Activated CD4-positive, alpha-beta T cell treated with anti-CD3 and anti-CD28 coated beads, Interleukin-2, amount 10 ng/mL, durations not matched to agents 24 days and 14 days (primary cell): Measurements from ENCODE around the gene ARRDC5. TPM values are rescaled to one million over a fixed set of nuclear protein-coding genes. Genes with fewer than 3 reads are reported as not detected.

Experiments
- DNase-seq: peaks from one replicate; pipeline ENCODE4 v3.0.0; 2022
- H3K27ac Mint-ChIP-seq: one replicate; pipeline ENCODE4 v1.8.0; 2022; ENCODE audit warnings: mild to moderate bottlenecking, mixed read lengths
- H3K27me3 Mint-ChIP-seq: one replicate; pipeline ENCODE4 v1.8.0; 2022; ENCODE audit warnings: mixed read lengths
- H3K36me3 Mint-ChIP-seq: one replicate; pipeline ENCODE4 v1.8.0; 2022; ENCODE audit warnings: low read depth, mild to moderate bottlenecking, mixed read lengths
- H3K4me1 Mint-ChIP-seq: one replicate; pipeline ENCODE4 v1.8.0; 2021; ENCODE audit warnings: mixed read lengths
- H3K4me3 Mint-ChIP-seq: one replicate; pipeline ENCODE4 v1.8.0; 2022; ENCODE audit warnings: mild to moderate bottlenecking, moderate library complexity, mixed read lengths
- H3K9me3 Mint-ChIP-seq: one replicate; pipeline ENCODE4 v1.8.0; 2021; ENCODE audit warnings: mixed read lengths
- intact Hi-C: fragments of 100-400 bp; cut with micrococcal nuclease; formaldehyde crosslinking; loops from one replicate; pipeline ENCODE4 v1.15.1; 2023
- total RNA-seq: library from RNA; stranded (reverse); gene quantifications from 2 replicates; pipeline ENCODE4 v1.2.3, GENCODE V29; 2022

ARRDC5 gene
- total RNA-seq, 1 donor from 2014 or later: 0.28 TPM

DNA sequence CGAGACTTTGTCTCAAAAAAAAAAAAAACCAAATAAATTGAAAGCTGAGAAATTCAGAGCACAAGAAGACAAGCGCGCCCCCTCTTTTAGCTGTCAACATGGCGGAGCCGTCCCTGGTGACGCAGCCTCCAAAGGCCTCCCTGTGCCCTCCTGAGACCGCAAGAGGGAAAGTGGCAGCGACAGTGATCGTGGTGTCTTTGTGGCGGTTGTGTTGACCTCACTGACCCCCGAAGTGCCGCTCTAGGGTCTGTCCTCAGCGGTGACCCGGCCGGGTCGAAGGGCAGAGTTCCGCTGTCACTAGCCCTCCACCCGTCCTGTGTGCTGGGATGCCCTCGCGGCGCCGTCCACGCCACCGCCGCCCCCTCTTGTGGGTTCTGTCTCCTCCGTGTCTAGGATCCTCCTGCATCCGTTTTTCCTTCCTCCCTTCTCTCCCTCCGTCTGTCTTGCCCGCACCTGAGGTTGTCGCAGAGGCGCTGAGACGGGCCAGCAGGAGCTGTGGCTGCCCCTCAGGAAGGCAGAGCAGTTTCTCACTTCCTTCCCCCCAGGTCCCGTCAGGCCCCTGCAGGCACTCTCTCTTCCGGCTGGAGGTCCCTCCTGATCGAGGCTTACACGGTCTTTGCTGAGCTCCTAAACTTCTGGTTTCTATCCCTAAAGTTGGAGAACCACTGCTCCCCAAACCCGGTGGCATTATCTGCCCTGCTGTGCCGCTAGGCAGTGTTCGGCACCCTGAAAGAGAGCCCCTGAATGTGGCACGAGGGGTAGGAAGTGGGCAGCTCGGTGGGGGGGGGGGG, 13.8 kb upstream of the ARRDC5 start:
- Mint-ChIP-seq H3K4me1 (peaks cover 50% of the 10 kb centered on the region), H3K4me3 (peak overlapping the region; percentile 92), H3K9me3 (no peaks in the 10 kb centered on the region), H3K36me3 (peaks cover 68% of the 10 kb centered on the region), H3K27me3 (no peaks in the 10 kb centered on the region), H3K27ac (peak overlapping the region; percentile 93)
- intact Hi-C loops: no loop called here
- peak; percentile 79 for DNase-seq

DNA sequence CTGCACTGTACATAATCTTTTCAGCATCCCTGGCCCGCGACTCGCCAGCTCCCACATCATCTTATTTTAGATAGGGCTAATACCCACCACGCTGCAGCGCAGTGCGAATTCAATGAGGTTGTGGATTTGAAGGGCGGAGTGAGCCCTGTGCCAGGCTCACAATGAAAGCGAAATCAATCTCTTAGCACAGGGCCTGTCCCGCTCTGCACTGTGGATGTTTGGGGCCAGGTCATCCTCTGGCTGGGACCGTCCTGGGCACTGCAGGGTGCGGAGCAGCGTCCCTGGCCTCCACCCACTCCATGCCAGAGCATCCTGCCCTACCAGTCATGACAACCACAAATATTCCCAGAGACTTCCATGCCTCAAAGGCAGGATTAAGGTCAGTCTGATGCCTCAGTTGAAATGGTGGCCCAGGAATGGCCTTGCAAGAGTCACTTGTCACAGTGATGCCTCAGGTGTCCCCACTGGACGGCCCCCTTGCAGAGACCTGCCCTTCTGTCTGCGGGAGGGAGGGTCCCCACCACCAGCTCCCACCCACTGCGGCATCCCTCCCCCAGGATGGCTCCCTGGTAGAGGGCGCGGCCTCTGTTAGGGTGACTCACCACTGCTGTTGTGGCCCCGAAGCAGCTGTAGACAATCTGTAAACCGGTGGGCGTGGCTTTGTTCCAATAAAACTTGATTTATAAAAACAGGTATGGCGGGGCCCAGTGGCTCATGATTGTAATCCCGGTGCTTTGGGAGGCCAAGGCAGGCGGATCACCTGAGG, 12.2 kb upstream of the ARRDC5 start:
- no peaks in the 10 kb centered on the region for H3K27me3 Mint-ChIP-seq
- H3K4me3 Mint-ChIP-seq: peak overlapping the region; percentile 92
- peak overlapping the region; percentile 88 for H3K27ac Mint-ChIP-seq
- DNase-seq: peak; percentile 93
- peaks cover 50% of the 10 kb centered on the region for H3K4me1 Mint-ChIP-seq
- intact Hi-C loops: loop anchor here (5.0 kb wide), 1 partner anchor 193 kb away; the partner anchor contains the start of gene DPP9
- H3K9me3 Mint-ChIP-seq: no peaks in the 10 kb centered on the region
- peaks cover 69% of the 10 kb centered on the region for H3K36me3 Mint-ChIP-seq

DNA sequence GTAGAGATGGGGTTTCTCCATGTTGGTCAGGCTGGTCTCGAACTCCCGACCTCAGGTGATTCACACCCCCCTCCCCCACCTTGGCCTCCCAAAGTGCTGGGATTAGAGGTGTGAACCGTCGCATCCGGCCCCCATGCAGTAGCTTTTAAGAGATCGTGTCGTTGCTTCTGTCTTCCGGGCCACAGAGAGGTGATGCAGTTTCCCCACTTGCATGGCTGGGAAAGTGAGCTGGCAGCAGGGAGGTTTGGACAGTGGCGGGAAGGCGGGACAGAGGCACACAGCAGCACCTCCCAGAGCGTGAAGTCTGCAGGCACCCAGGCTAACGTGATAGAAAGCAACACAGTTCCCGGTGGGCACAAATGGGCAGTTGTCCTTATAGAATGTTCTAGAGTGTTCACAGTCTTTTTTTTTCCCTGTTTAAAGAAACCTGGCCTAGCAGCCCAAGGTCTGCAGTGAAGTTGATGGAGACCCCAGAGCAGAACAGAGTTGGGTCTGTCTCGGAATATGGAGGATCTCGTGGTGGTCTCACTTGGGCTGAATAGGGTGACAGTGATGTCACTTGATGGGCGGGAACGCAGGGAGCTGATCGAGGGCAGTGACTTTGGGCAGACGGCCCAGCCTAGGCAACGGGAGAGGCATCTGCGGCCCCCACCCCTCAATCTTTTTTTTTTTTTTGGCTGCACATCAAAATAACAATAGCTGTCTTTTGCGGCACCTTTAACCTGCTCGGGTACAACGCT, 11.5 kb upstream of the ARRDC5 start:
- intact Hi-C loops: loop anchor here (5.0 kb wide), 1 partner anchor 192 kb away; the partner anchor contains the start of gene DPP9
- Mint-ChIP-seq H3K27ac (peak overlapping the region; percentile 88), H3K4me1 (peaks cover 50% of the 10 kb centered on the region), H3K27me3 (no peaks in the 10 kb centered on the region), H3K9me3 (no peaks in the 10 kb centered on the region), H3K4me3 (peak overlapping the region; percentile 92), H3K36me3 (peaks cover 66% of the 10 kb centered on the region)
- DNase-seq: peak; percentile 75

DNA sequence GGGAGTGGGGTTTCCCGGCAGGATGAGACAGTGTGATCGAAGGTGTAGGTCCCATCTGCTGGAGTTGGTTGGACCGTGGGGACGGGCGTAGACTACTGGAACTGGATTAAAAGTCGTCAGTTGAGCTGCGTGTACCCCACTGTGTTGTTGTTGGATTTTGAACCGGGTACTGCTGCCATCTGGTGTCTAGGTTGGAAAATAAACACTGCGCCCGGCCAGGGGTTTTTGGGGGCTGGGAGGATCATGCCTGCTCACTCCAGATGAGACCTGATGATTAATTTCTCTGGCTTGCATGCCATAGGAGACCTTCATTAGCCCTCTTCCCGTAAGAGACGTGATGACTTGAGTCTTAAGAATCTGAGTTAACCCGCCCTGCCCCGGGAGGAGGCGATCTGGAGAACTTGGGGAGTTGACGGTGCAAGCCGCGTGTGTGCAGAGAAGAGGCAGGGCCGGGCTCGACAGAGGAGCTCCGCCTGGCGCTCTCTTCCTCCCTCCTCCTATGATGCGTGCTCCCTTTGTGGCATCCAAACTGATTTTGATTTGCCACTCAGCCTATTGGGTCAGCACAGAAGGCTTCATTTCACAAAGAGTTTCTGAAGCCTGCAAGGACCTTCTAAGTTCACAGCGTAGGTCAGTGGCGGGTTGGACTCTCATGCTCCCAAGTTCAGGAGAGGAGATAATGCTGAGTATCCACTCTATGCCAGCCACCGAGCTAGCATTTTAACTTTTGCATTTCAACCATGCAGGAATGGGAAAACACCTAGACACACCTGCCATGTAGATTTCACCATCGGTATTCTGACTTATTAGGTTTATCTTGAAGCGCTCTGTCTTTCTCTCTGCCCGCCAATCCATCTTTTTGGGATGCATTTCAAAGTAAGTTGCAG, 9.3 kb upstream of the ARRDC5 start:
- Mint-ChIP-seq H3K27ac (peak overlapping the region; percentile 86), H3K4me3 (peak overlapping the region; percentile 86), H3K27me3 (no peaks in the 10 kb centered on the region), H3K4me1 (peaks cover 50% of the 10 kb centered on the region), H3K36me3 (peaks cover 55% of the 10 kb centered on the region), H3K9me3 (no peaks in the 10 kb centered on the region)
- intact Hi-C loops: loop anchor here (1.0 to 5.0 kb wide), 4 partner anchors 40 to 190 kb away; partner anchors contain the start of gene DPP9
- peak; percentile 91 for DNase-seq

DNA sequence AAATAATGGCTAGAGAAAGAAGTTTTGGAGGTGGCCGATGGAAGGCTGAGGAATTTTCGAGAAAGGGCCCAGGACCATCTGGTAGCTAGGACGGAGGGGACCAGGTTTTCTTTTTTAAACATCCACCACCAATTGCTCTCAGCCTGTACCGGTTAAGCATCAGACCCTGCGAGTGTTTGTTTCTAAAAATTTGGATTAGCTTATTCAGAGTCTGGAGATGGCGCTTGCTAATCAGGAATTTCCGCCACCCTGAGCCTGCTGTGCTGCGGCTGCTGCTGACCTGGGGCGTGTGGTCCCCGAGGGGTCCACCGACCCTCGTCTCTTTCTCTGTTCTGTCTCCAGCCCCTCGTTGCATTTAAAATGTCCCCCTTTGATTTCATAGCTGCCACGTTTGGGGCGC, 8.6 kb upstream of the ARRDC5 start:
- peaks cover 50% of the 10 kb centered on the region for H3K36me3 Mint-ChIP-seq
- H3K27ac Mint-ChIP-seq: peak overlapping the region; percentile 86
- intact Hi-C loops: loop anchor here (1.0 to 5.0 kb wide), 4 partner anchors 39 to 189 kb away; partner anchors contain the start of gene DPP9
- peaks cover 47% of the 10 kb centered on the region for H3K4me1 Mint-ChIP-seq
- H3K4me3 Mint-ChIP-seq: peak overlapping the region; percentile 86
- H3K9me3 Mint-ChIP-seq: no peaks in the 10 kb centered on the region
- no peak for DNase-seq
- no peaks in the 10 kb centered on the region for H3K27me3 Mint-ChIP-seq

DNA sequence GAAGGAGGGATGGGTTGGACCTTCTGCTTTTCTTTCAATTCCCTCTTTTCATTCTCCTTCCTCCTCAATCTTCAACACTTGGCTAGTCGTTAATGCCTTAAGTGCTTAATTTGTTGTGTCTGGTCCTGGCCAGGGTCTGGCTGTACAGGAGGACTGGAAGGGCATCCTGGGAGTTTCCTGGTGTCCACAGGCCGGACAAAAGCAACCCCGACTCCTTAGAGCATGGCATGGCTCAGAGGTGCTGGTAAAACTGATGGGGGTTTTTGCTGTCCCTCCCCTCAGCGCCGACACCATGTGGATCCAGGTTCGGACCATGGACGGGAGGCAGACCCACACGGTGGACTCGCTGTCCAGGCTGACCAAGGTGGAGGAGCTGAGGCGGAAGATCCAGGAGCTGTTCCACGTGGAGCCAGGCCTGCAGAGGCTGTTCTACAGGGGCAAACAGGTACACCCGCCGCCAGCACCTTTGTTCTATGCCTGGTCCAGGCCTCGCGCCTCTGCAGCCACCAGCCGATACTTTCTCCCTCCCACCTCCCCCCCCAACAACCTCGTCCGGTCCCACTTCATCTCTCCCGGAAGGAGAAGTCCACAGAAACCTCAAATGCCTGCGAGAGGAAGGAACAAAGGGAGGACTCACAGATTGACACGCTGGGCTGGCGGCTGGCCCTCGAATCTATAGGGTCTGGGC, 8.0 kb upstream of the ARRDC5 start:
- Mint-ChIP-seq H3K27me3 (no peaks in the 10 kb centered on the region), H3K4me1 (peaks cover 42% of the 10 kb centered on the region), H3K4me3 (peak overlapping the region; percentile 86), H3K27ac (peak overlapping the region; percentile 86), H3K36me3 (peaks cover 46% of the 10 kb centered on the region), H3K9me3 (no peaks in the 10 kb centered on the region)
- intact Hi-C loops: loop anchor here (1.0 to 5.0 kb wide), 5 partner anchors 38 to 188 kb away; partner anchors contain the start of genes DPP9 and PLIN3
- peak; percentile 76 for DNase-seq

DNA sequence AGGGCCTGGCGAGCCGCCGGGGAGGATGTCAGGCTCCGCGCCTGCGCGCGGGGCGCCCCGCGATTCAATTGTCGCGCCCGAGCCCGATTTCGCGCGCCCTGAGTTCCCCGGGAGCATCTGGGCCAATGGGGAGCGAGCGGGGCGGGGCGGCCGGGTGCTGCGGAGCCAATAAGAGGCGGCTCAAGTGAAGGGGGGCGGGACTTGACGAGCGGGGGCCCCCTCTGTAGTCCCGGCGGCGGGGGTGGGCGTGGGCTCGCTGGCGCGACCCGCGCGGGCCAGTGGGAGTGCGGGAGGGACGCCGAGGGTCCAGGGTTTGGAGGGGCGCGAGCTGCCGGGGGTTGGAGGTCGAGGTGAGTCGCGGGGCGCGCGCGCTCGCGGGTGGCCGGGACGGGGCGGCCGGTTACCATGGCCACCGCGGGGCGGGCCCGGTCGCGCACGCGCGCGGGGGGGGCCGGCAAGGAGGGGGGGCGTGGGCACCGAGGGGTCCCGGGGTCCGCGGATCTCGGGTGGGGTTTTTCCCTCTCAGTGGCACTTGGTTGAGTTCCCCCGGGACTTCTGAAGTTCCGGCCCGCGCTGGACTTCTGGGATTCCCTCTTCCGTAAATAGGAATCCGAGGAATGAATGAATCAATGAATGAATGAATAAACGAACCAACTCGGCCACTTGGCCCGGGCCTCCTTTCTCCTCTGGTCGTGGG, 7.3 kb upstream of the ARRDC5 start:
- peaks cover 40% of the 10 kb centered on the region for H3K36me3 Mint-ChIP-seq
- H3K9me3 Mint-ChIP-seq: no peaks in the 10 kb centered on the region
- H3K4me3 Mint-ChIP-seq: peak overlapping the region; percentile 86
- H3K27me3 Mint-ChIP-seq: no peaks in the 10 kb centered on the region
- intact Hi-C loops: loop anchor here (1.0 to 5.0 kb wide), 2 partner anchors 43 to 188 kb away; partner anchors contain the start of genes DPP9 and PLIN3
- peak overlapping the region; percentile 86 for H3K27ac Mint-ChIP-seq
- peak; percentile 99 for DNase-seq
- H3K4me1 Mint-ChIP-seq: peaks cover 35% of the 10 kb centered on the region

DNA sequence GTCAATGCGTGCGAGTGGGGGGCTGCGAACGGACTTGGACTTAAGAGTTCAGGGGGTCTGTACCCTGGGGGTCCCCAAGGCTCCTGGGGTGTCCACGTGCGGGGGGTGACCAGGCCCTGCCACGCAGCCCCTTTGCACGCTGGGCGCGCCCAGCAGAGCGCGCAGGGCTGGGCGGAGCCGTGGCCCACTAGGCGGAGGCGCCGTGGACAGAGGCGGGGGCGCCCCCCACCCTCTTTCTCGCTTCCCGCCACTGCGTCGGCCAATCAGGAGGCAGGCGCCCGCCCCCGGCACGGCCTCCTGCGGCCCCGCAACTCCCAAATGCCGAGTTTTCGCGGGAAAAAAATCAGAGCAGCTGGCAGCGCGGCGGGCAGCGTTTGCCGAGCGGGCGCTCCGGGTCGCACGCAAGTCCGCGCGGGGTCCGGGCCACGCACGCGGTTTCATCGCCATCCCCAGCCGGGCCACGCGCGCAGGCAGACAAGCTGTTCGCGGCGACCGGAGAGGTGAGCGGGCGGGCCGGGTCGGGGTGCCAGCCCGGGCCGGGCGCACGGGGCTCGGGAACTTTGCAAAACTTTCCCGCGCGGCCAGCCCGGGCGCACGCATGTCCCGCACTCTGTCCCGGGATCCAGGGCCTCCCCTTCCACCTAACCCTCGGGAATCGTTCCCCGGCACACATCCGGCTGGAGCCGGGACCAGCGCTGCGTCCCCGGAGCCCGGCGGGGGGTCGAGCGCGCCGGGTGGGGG, 6.6 kb upstream of the ARRDC5 start, which contains the start of gene UHRF1:
TSS of gene UHRF1 (plus strand) at position 346 of the 741 bp plus-strand sequence. CDS start 1,385 bp downstream, outside the sequence.
- peak; percentile 88 for DNase-seq
- peak within 1 kb of the TSS; percentile 86 for H3K27ac Mint-ChIP-seq
- H3K9me3 Mint-ChIP-seq: no peaks in the 10 kb centered on the region
- intact Hi-C loops: no loop called here
- H3K27me3 Mint-ChIP-seq: no peaks in the 10 kb centered on the region
- H3K4me3 Mint-ChIP-seq: peak within 1 kb of the TSS; percentile 86
- peaks cover 29% of the 10 kb centered on the region for H3K4me1 Mint-ChIP-seq
- peaks cover 34% of the 10 kb centered on the region for H3K36me3 Mint-ChIP-seq

DNA sequence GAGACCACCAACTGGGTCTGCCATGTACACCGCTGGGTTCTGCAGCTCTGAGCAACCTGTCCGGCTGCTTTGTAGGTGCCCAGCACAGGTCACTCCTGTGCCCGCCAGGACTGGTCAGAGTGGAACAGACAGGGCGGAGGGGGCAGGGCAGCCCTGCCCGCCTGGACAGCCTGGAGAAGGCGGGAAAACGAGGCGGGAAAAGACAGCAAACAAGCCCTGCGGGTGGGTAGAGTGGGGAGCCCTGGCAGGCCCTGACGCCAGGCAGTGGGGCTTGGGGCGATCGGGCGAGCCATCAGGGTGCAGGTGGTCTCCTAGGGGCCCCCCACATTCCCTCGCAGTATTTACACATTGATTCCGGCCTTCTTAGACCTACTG, 6.1 kb upstream of the ARRDC5 start:
- H3K27ac Mint-ChIP-seq: no peak overlapping the region
- peaks cover 24% of the 10 kb centered on the region for H3K4me1 Mint-ChIP-seq
- H3K9me3 Mint-ChIP-seq: no peaks in the 10 kb centered on the region
- peaks cover 29% of the 10 kb centered on the region for H3K36me3 Mint-ChIP-seq
- no peak for DNase-seq
- intact Hi-C loops: no loop called here
- H3K27me3 Mint-ChIP-seq: no peaks in the 10 kb centered on the region
- H3K4me3 Mint-ChIP-seq: peak overlapping the region; percentile 77

DNA sequence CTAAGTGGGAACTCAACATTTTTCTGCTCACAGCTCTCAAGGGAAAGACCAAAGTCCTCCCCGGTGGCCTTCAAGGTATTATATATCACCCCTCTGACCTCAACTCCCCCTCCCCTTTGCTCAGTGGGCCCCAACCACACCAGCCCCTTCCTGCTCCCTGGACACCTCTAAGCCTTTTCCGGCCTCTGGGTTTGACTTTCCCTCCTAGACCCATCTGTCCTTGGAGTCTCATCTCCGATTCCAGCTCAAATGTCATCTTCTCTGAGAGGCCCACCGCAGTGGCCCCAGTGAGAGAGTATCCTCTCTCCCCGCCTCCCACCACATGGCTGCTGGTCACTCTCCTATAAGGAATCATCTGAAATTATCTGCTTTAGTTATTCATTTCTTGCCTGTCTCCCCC, 5.7 kb upstream of the ARRDC5 start:
- intact Hi-C loops: no loop called here
- no peak overlapping the region for H3K27ac Mint-ChIP-seq
- peaks cover 29% of the 10 kb centered on the region for H3K36me3 Mint-ChIP-seq
- H3K27me3 Mint-ChIP-seq: no peaks in the 10 kb centered on the region
- H3K9me3 Mint-ChIP-seq: no peaks in the 10 kb centered on the region
- peak overlapping the region; percentile 77 for H3K4me3 Mint-ChIP-seq
- peaks cover 21% of the 10 kb centered on the region for H3K4me1 Mint-ChIP-seq
- no peak for DNase-seq

DNA sequence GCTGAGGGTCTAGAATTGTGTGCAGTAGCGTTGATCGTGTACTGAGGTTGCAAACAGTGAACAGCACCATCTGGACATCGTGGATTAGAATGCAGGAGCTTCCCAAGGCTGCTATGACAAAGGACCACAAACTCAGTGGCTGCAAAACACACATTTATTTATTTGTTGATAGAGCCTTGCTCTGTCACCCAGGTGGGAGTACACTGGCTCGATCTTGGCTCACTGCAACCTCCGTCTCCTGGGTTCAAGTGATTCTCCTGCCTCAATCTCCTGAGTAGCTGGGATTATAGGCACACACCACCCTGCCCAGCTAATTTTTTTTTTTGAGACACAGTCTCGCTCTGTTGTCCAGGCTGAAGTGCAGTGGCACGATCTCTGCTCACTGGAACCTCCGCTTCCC, 4.3 kb upstream of the ARRDC5 start:
- no peaks in the 10 kb centered on the region for H3K27me3 Mint-ChIP-seq
- H3K36me3 Mint-ChIP-seq: peaks cover 15% of the 10 kb centered on the region
- H3K27ac Mint-ChIP-seq: no peak overlapping the region
- H3K4me3 Mint-ChIP-seq: no peak overlapping the region
- H3K4me1 Mint-ChIP-seq: peaks cover 14% of the 10 kb centered on the region
- DNase-seq: no peak
- intact Hi-C loops: no loop called here
- H3K9me3 Mint-ChIP-seq: no peaks in the 10 kb centered on the region
